ENCODE results near the gene RNU1-4.
"Not testable (repeated sequence)": the region's sequence is repeated elsewhere in the genome, so short reads cannot be mapped to it uniquely, and the experiment has no call there.

Gene RNU1-4

GRCh38 chr1:16740047-16740964 is at the start of gene RNU1-4:
Gene RNU1-4, plus strand, starts transcription at chr1:16740516.
- DNase-seq = not testable (repeated sequence)

- not testable (repeated sequence) for DNase-seq
Observed at GRCh38 chr1:16690971-16691682, 49.2 kb upstream of the RNU1-4 start.

- not testable (repeated sequence) for DNase-seq
Observed at GRCh38 chr1:16692283-16692682, 48.0 kb upstream of the RNU1-4 start.

- DNase-seq = not testable (repeated sequence)
Observed at GRCh38 chr1:16692717-16693448, 47.4 kb upstream of the RNU1-4 start.

DNA sequence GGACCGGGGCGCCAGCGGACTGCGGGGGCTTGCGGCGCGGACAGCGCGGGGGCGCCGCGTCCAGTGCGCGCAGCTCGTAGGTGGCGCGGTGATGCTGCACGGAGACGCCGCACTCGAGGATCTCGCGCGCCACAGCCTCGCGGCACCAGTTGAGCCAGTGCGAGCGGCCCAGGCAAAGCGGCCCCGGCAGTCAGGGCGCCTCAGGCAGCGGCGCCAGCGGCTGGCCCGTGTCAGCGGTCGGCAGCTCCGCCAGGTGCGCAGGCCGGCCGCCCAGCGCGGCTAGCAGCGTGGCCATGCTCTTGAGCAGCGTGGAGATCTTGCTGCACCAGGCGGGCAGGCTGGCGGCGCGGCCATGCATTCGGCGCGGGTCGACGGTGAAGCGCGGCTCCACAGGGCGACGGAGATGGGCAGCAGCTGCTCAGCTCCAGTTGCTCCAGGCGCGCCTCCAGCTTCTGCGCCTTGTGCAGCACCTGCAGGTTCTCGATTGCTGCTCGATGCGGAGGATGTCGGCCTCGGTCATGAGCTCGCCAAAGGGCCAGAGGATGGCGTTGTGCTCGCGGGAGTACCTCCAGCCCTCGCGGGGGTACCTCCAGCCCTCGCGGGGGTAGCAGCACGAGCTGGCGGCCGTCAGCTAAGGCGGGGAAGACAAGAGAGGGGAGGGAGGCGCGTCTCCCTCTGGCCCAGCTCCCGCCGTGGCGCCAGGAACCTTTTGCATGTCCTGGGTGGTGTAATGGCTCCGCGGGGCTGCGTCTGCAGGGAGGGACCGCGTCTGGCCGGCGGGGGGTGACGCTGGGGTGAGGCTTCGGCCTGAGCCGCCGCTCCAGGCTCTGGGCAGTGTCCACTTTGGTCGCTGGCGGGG is 46.6 kb upstream of the RNU1-4 start:
- not testable (repeated sequence) for DNase-seq

- DNase-seq = not testable (repeated sequence)
Observed at GRCh38 chr1:16694308-16694702, 46.0 kb upstream of the RNU1-4 start.

- DNase-seq = not testable (repeated sequence)
Observed at GRCh38 chr1:16696507-16697150, 43.7 kb upstream of the RNU1-4 start.

DNA sequence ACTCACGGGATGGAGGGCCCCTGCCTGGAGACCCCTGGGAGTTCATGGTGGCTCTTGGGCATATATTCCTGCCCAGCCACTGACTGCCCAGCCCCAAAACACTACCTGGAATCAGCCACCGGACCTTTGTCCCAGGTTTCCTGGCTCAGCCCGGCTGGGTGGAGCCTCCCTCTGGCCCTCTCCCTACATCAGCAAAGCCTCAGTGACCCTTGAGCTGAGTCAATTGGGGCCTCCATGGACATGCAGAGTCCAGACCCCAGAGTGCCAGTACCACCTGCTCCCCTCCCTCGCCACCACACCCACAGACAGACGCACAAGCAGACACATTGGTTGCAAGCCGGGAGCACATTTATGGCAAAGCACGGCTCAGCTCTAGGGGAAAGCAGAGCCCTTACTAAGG is 43.2 kb upstream of the RNU1-4 start:
- not testable (repeated sequence) for DNase-seq

DNA sequence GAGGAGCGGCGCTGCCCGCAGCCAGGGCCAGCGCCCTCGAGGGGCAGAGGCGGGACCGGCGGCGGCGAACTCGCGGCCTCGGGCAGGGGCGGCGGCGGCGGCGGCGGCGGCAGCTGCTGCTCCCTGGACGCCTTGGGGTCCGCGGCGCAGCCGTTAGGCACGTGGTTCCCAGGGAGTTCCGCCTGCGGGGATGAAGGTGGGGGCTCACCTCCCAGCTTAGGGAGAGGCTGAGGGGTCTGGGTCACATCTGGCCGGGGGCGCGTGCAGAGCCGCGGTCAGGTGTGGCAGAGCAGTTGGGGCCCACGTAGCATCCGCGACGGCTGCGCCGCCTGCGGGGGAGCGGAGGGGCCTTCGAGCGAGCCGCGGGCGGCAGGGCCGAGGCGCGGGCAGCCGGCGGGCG is 40.9 kb upstream of the RNU1-4 start:
- not testable (repeated sequence) for DNase-seq

DNA sequence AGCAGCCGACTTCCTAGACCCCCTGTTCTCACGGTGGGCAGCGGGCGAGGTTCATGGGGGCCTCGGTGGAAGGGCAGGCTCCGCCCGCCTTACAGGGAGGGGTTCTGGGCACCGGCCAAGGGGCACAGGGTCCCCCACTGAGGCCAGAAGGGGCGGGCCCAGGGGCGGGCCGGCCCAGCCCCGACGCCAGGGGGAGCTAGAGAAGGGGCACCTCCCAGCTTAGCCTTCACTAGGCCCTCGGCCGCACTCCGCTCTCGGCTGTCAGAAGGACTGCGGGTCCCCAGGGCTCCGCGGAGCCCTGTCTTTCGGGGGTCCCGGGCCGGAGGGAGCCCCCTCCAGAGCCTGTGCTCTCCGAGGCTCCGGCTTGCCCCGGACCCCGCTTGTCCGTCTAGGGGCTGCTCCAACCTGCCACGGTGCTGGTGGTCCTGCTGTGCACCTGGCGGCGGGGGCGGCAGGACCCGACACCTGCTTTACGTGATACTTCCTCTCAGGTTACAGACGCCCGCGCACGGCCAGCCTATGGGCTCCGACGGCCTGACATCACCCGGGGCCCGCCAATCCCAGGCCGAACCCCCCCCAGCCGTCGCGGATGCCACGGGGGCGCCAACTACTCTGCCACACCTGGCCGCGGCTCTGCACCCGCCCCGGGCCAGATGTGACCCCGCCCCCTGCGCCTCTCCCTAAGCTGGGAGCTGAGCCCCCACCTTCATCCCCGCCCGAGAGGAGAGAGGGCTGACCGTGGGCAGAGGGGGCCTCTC is 40.0 kb upstream of the RNU1-4 start:
- not testable (repeated sequence) for DNase-seq

DNA sequence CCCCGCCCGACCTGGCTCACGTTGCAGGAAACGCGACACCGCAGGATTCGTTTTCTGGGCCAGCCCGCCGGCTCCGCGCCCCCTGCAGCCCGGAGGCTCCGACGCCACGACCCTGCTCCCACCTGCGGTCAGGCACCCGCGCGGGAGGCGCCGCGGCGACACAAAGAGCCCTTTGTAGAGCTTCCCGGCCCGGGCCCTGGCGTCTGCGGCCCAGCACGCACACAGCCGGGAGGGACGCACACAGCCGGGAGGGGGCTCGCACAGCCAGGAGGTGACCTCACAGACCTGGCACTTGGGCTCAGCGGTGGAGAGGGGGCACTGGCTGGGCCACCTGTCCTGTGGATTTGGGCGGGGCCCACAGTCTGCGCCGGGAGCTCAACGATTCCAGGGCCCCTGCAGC is 39.1 kb upstream of the RNU1-4 start:
- DNase-seq = not testable (repeated sequence)

DNA sequence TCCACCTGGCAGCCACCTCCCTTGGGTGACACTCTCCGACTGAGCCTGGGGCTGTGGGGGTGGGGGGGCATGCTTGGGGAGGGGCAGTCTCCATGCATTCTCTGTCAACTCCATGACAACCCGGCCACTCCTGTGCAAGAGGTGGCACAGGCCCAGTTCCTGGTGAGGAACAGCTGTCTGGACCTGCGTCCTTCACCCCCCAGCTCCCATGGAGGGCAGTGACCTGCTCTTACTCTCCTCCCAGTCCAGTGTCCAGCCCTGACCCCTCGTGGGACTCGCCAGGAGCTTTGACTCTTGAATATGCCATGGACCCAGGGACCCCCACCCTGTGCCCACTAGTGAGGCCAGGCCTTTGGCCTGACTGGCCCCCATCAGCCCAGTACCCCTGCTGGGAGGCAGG is 38.0 kb upstream of the RNU1-4 start:
- not testable (repeated sequence) for DNase-seq

DNA sequence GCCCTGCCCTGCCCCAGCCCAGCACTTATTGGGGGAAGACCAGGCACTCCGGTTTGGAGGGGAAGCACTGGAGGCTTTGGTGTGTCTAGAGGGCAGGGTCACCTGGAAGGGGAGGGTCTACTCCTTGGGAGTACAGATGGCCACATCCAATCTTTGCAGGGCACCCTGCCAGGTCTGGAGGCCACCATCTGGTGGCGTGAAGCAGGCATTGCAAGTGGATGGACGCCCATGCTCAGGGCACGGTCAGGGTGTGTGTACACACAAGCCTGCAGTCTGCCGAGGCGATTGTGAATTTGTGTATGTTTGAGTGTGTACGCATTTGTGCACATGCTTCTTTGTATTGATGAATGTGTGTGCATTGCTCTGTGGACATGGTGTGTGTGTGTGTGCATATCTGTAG is 37.2 kb upstream of the RNU1-4 start:
- not testable (repeated sequence) for DNase-seq

DNA sequence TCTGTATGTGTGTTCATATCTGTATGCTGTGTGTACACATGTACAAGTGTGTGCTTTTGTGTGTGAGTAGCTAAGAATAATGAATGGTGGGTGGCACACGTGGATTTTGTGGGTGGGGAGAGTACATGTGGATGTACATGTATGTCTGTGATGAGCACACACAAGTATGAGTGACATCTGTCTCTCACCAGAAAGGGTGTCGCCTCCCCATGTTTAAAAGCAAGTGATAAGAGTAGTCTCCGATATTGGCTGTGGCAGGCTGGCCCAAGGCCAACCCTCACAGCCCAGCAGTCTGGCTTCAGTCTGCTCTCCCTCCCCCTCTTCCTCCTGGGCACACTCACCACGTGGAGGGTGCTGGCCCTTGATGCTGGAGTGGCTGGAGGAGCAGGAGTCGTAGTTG is 36.7 kb upstream of the RNU1-4 start:
- DNase-seq = not testable (repeated sequence)

- not testable (repeated sequence) for DNase-seq
Observed at GRCh38 chr1:16704076-16704475, 36.2 kb upstream of the RNU1-4 start.

DNA sequence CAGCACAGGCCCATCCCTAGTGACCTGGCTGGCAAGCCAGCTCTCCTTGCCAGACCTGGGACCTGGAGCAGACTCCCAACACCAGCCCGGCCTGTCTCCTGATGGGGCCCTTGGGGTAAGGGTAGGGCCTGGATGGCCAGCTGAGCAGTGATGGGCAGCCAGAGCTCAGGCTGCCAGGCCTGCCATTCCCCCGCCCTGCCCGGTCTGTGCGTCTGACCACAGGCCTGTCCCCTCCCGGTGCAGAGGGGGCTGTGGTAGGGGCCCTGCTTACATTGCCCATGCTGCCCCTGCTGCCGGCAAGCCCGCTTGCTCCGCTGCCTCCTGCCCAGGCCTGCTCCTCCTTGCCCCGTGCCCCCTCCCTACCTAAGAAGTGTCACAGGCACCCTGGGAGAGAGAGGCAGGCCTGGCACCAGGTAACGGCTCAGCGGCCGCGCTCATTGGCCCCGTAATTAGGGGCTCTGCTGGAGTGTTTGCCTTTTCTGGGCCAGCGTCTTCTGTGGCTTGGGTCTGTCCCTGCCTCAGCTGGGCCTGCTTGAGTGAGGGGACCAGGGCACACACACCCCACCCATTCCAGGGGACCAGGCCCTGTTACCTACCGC is 35.7 kb upstream of the RNU1-4 start:
- not testable (repeated sequence) for DNase-seq

- not testable (repeated sequence) for DNase-seq
Observed at GRCh38 chr1:16706302-16706701, 34.0 kb upstream of the RNU1-4 start.

- not testable (repeated sequence) for DNase-seq
Observed at GRCh38 chr1:16707130-16708093, 32.9 kb upstream of the RNU1-4 start.

DNA sequence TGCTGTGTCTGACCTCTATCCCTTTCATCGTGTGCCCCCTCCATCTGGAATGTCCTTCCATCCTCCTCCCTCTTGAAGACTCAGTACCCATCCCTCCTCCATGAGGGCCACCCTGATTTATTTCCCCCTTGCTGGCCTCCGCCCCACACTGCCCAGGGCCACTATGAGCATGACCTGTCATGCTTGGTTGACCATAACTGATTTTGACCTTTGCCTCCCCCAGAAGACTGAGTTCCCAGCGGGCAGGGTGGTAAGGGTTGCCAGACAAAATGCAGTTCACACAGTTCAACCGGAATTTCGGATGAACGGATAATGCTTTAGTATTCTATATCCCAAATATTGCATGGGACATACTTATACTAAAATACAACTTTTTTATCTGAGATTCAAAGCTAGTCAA is 31.6 kb upstream of the RNU1-4 start:
- DNase-seq = not testable (repeated sequence)
